ENCODE data around the gene NQO2.
"Not testable (repeated sequence)": the region's sequence is repeated elsewhere in the genome, so short reads cannot be mapped to it uniquely, and the experiment has no call there.

Gene NQO2

GRCh38 chr6:2969549-2969948 lies 30.1 kb upstream of the NQO2 start:
- Histone ChIP-seq H4K20me1 (peaks cover 10% of the 10 kb centered on the region), H3K4me3 (no peak overlapping the region), H3K27me3 (peaks cover 80% of the 10 kb centered on the region), H3K4me1 (peaks cover 12% of the 10 kb centered on the region), H3K36me3 (no peaks in the 10 kb centered on the region), H3K9ac (no peak overlapping the region), H3K9me3 (peaks cover 19% of the 10 kb centered on the region), H3K4me2 (no peak overlapping the region), H3K27ac (no peak overlapping the region)
- TF ChIP-seq Cebpa-rat (IDR thresholded peaks at IDR 0.05) = no peak

GRCh38 chr6:2970034-2970685 lies 29.5 kb upstream of the NQO2 start:
- Histone ChIP-seq H3K9me3 (peaks cover 22% of the 10 kb centered on the region), H3K36me3 (no peaks in the 10 kb centered on the region), H3K27me3 (peaks cover 86% of the 10 kb centered on the region), H4K20me1 (peaks cover 10% of the 10 kb centered on the region), H3K4me2 (no peak overlapping the region), H3K4me3 (no peak overlapping the region), H3K27ac (no peak overlapping the region), H3K4me1 (peaks cover 12% of the 10 kb centered on the region), H3K9ac (no peak overlapping the region)
- TF ChIP-seq Cebpa-rat (IDR thresholded peaks at IDR 0.05) = no peak

- peak overlapping the region; percentile 97 for H3K4me2 ChIP-seq
- peaks cover 12% of the 10 kb centered on the region for H3K4me1 ChIP-seq
- H3K9ac ChIP-seq = peak overlapping the region; percentile 32; the same call in 1 of the 2 replicates
- peaks cover 22% of the 10 kb centered on the region for H3K9me3 ChIP-seq
- no peak for TF ChIP-seq Cebpa-rat (IDR thresholded peaks at IDR 0.05)
- peaks cover 90% of the 10 kb centered on the region for H3K27me3 ChIP-seq
- H4K20me1 ChIP-seq = peaks cover 10% of the 10 kb centered on the region
- no peaks in the 10 kb centered on the region for H3K36me3 ChIP-seq
- no peak overlapping the region for H3K27ac ChIP-seq
- peak overlapping the region; percentile 66 for H3K4me3 ChIP-seq
Observed at GRCh38 chr6:2970753-2971419, 28.8 kb upstream of the NQO2 start.

- H3K36me3 ChIP-seq = no peaks in the 10 kb centered on the region
- no peak for TF ChIP-seq Cebpa-rat (IDR thresholded peaks at IDR 0.05)
- H3K4me3 ChIP-seq = peak within 1 kb of the TSS; percentile 66
- H3K27me3 ChIP-seq = peaks cover 92% of the 10 kb centered on the region
- H3K9me3 ChIP-seq = peaks cover 22% of the 10 kb centered on the region
- no peak within 1 kb of the TSS for H3K27ac ChIP-seq
- peaks cover 10% of the 10 kb centered on the region for H4K20me1 ChIP-seq
- H3K4me2 ChIP-seq = peak within 1 kb of the TSS; percentile 97
- peaks cover 12% of the 10 kb centered on the region for H3K4me1 ChIP-seq
- peak within 1 kb of the TSS; percentile 32; the same call in 1 of the 2 replicates for H3K9ac ChIP-seq
Observed at GRCh38 chr6:2971420-2972218, 28.1 kb upstream of the NQO2 start, which contains the start of gene SERPINB6. SERPINB6 (minus strand) TSS chr6:2971567; CDS start chr6:2959332, 12,235 bp downstream.

DNA sequence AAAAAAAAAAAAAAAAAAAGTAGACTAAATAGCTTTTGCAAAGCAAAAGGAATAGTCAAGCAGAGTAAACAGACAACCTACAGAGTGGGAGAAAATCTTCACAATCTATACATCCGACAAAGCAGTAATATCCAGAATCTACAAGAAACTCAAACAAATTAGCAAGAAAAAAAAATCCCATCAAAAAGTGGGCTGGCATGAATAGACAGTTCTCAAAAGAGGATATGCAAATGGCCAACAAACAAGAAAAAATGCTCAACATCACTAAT lies 27.5 kb upstream of the NQO2 start:
- H3K9ac ChIP-seq, H3K27ac ChIP-seq, H3K4me2 ChIP-seq, H3K36me3 ChIP-seq: not testable (repeated sequence)
- H3K9me3 ChIP-seq = peaks cover 22% of the 10 kb centered on the region
- H4K20me1 ChIP-seq = peaks cover 10% of the 10 kb centered on the region
- H3K27me3 ChIP-seq = peaks cover 92% of the 10 kb centered on the region
- peak overlapping the region; percentile 66; the same call in 1 of the 2 replicates for H3K4me3 ChIP-seq
- H3K4me1 ChIP-seq = peaks cover 12% of the 10 kb centered on the region

- not testable (repeated sequence) for H3K27ac ChIP-seq, H3K9ac ChIP-seq, H3K4me3 ChIP-seq, H3K36me3 ChIP-seq, H3K4me2 ChIP-seq
- peaks cover 22% of the 10 kb centered on the region for H3K9me3 ChIP-seq
- peaks cover 12% of the 10 kb centered on the region for H3K4me1 ChIP-seq
- H3K27me3 ChIP-seq = peaks cover 96% of the 10 kb centered on the region
- H4K20me1 ChIP-seq = peaks cover 10% of the 10 kb centered on the region
Observed at GRCh38 chr6:2972685-2973084, 27.0 kb upstream of the NQO2 start.

- Histone ChIP-seq H3K4me1 (peaks cover 12% of the 10 kb centered on the region), H4K20me1 (peaks cover 10% of the 10 kb centered on the region), H3K9me3 (peaks cover 22% of the 10 kb centered on the region), H3K27me3 (peaks cover 93% of the 10 kb centered on the region)
- H3K36me3 ChIP-seq, H3K4me2 ChIP-seq, H3K4me3 ChIP-seq, H3K27ac ChIP-seq, H3K9ac ChIP-seq: not testable (repeated sequence)
Observed at GRCh38 chr6:2973180-2973579, 26.5 kb upstream of the NQO2 start.

DNA sequence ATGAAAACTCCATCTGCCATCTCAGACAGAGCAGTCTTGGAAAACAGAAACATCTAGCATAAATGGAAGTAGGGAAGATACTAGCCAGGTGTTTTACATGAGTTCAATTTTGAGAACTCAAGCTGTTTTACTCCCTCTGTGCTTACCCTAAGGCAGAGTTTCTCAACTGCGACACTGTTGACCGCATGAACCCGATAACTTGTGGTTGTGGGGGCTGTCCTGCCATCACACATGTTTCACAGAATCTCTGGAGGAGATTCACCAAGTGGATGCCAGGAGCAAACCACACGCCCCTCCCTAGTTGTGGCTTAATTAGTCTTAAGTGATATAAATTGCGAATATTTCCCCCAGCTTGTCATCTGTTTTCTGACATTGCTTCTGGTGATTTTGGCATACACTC lies 26.0 kb upstream of the NQO2 start:
- Histone ChIP-seq H3K9me3 (peaks cover 22% of the 10 kb centered on the region), H3K27me3 (peaks cover 89% of the 10 kb centered on the region), H3K4me1 (peaks cover 12% of the 10 kb centered on the region), H3K4me3 (no peak overlapping the region), H3K36me3 (no peaks in the 10 kb centered on the region), H3K4me2 (no peak overlapping the region), H4K20me1 (peaks cover 10% of the 10 kb centered on the region), H3K9ac (no peak overlapping the region), H3K27ac (no peak overlapping the region)
- no peak for TF ChIP-seq Cebpa-rat (IDR thresholded peaks at IDR 0.05)

- Histone ChIP-seq H3K36me3 (no peaks in the 10 kb centered on the region), H3K9ac (no peak overlapping the region), H3K27ac (no peak overlapping the region), H3K4me1 (peaks cover 7% of the 10 kb centered on the region), H3K4me3 (no peak overlapping the region), H3K27me3 (peaks cover 66% of the 10 kb centered on the region), H3K4me2 (0 out of 2 replicates have a peak overlapping the region, but pooled peaks have one; percentile 11), H4K20me1 (peaks cover under 1% of the 10 kb centered on the region), H3K9me3 (peaks cover 22% of the 10 kb centered on the region)
- no peak for TF ChIP-seq Cebpa-rat (IDR thresholded peaks at IDR 0.05)
Observed at GRCh38 chr6:2976060-2976459, 23.6 kb upstream of the NQO2 start.

GRCh38 chr6:2976571-2977085 lies 23.1 kb upstream of the NQO2 start:
- peaks cover 22% of the 10 kb centered on the region for H3K9me3 ChIP-seq
- no peaks in the 10 kb centered on the region for H4K20me1 ChIP-seq
- peaks cover 6% of the 10 kb centered on the region; the same call in 1 of the 2 replicates for H3K4me1 ChIP-seq
- no peaks in the 10 kb centered on the region for H3K36me3 ChIP-seq
- 0 out of 2 replicates have a peak overlapping the region, but pooled peaks have one; percentile 11 for H3K4me2 ChIP-seq
- no peak for TF ChIP-seq Cebpa-rat (IDR thresholded peaks at IDR 0.05)
- H3K4me3 ChIP-seq = no peak overlapping the region
- H3K27me3 ChIP-seq = peaks cover 60% of the 10 kb centered on the region
- no peak overlapping the region for H3K9ac ChIP-seq
- H3K27ac ChIP-seq = no peak overlapping the region
